NCI-H510A (cell line): ENCODE results near the gene CAST.

ENCODE experiments used
- DNase-seq: peaks from one replicate; lab custom pipeline; 2025; lab: John Stamatoyannopoulos, UW

CAST gene

GRCh38 chr5:96822686-96823459, 160.7 kb downstream of the CAST start:
- DNase-seq: no peak

GRCh38 chr5:96823900-96824380, 161.8 kb downstream of the CAST start:
- no peak for DNase-seq
